WERI-Rb-1 (cell line): ENCODE data around the gene BMPR1A.

Experiments used
- DNase-seq: peaks from one replicate; pipeline ENCODE4 v3.0.0-alpha.2; 2020
- H3K27ac ChIP-seq: fragments of 250-450 bp; sonication (Bioruptor Pico); 2 replicates; pipeline ENCODE4 v1.5.1; 2020; ENCODE audit warnings: mild to moderate bottlenecking, moderate library complexity
- H3K27me3 ChIP-seq: fragments of 250-450 bp; sonication (Bioruptor Pico); 2 replicates; pipeline ENCODE4 v1.5.1; 2021; ENCODE audit warnings: mild to moderate bottlenecking, low read depth, moderate library complexity; ENCODE audit not compliant: insufficient read depth, severe bottlenecking
- H3K36me3 ChIP-seq: fragments of 250-450 bp; sonication (Bioruptor Pico); 2 replicates; pipeline ENCODE4 v1.5.1; 2020; ENCODE audit warnings: mild to moderate bottlenecking, moderate library complexity
- H3K4me3 ChIP-seq: 2 replicates; pipeline ENCODE4 v1.5.1; 2011; ENCODE audit warnings: low read depth, mild to moderate bottlenecking, control low read depth, low read length
- H3K9me3 ChIP-seq: fragments of 250-450 bp; sonication (Bioruptor Pico); 2 replicates; pipeline ENCODE4 v1.5.1; 2021; ENCODE audit warnings: mild to moderate bottlenecking, moderate library complexity; ENCODE audit not compliant: severe bottlenecking
- CTCF ChIP-seq: IDR thresholded peaks from 2 replicates; pipeline ENCODE4 v1.5.1; 2011; ENCODE audit warnings: low read depth, mild to moderate bottlenecking, control low read depth, inconsistent platforms, low read length

The BMPR1A gene

DNA sequence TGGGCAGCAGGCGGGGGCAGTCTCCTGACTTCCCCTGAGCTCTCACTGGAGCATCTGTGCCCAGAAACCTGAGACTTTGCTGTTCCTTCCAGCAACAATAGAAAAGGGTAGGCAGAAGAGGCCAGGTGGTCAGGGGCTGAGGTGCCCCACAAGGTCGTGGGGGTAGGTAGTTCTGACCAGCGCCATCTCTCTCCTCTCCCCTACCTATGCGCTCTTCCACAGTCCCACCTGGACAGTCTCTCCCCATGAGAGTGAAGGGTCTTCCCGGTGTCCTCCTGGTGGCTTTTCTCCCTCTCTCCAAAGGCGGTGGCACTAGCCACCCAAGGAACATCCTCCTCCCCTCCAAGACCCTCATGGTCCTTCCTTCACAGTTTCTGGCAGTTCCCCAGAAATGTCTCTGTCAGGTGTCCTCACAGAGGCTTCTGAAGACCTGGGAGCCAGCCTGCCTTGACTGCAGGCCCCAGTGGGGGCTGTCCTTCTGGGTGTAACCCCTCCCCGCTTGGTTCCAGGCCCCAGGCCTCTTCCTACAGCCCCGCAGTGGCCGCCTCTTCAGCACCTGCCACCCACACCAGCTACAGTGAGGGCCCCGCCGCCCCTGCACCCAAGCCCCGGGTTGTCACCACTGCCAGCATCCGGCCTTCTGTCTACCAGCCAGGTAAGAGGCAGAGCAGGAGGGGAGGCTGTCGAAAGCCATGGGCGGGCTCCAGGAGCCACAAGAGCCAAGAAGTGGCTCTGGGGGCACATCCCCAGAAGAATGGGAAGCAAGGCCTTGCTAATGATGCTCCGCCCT, 46.8 kb upstream of the BMPR1A start:
- no peaks in the 10 kb centered on the region for H3K36me3 ChIP-seq
- H3K4me3 ChIP-seq = no peak overlapping the region
- no peaks in the 10 kb centered on the region for H3K9me3 ChIP-seq
- DNase-seq = no peak
- no peaks in the 10 kb centered on the region for H3K27me3 ChIP-seq
- no peak overlapping the region for H3K27ac ChIP-seq
- TF ChIP-seq CTCF = no peak

DNA sequence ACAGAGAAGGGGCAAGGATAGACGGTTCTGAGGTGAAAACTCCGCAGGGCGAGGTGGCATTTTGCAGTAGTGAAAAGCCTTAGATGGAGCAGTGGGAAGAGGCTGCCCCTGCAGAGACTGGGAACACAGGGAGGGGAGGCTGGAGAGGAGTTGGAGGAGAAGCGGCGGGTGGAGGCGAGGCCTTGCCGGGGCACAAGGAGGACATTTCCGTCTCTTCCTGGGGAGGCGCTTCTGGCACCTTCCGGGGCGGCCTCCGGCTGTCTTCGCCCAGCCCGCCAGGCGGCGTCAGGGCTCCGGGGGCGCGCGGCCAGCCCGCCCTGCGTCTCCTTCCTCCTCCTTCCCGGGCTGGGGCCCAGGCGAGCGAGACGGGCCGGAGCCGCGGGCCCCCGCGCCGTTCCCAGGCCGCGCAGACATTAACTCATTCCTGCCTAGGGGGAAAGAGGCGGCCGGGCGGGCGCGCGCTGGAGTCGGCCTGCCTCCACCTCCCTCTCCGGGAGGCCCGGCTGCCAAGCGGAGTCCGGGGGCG, 45.4 kb upstream of the BMPR1A start:
- peak overlapping the region; percentile 95 for H3K27ac ChIP-seq
- no peaks in the 10 kb centered on the region for H3K27me3 ChIP-seq
- no peaks in the 10 kb centered on the region for H3K9me3 ChIP-seq
- peak overlapping the region; percentile 64 for H3K4me3 ChIP-seq
- DNase-seq = peak; percentile 92
- peak; percentile 94 for TF ChIP-seq CTCF
- H3K36me3 ChIP-seq = no peaks in the 10 kb centered on the region

DNA sequence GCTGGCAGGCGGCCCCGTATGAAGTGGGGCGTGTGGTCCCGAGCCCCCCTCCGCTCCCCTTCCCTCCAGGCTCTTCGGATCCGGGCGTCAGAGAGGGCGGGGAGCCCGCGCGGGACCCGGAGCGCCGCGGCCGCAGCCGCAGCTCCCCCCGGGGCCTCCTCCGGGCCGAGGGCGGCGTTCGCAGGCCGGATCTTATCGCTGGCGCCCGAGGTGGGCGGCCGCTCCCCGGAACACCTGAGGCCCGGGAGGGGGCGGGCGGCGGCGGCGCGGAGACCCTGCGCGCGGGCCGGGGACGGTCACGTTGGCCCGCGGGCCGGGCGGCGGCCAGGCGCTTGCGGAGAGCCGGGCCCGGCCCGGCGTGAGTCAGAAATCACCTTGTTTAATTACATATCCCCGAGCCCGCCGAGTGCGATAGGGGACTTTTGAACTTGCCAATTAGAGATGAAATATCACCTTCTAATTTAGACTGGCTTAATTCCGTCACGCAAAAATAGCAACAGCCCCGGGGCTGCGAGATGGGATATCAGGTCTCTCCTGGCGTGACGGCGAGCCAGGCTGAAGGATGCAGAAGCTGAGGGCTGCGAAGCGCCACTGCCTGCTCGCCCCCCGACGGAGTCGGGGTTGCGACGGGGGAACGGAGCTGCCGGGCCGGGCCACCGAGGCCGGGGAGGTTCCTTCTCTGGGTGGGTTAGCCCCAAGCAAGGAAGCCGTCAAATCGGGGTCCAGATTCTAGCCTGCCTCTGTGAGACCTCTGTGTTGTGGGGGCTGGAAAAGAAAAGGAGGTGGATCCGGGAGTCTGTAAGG, 44.7 kb upstream of the BMPR1A start:
- no peaks in the 10 kb centered on the region for H3K9me3 ChIP-seq
- H3K36me3 ChIP-seq = no peaks in the 10 kb centered on the region
- no peaks in the 10 kb centered on the region for H3K27me3 ChIP-seq
- peak; percentile 71 for DNase-seq
- no peak for TF ChIP-seq CTCF
- H3K27ac ChIP-seq = peak overlapping the region; percentile 95
- peak overlapping the region; percentile 64 for H3K4me3 ChIP-seq

DNA sequence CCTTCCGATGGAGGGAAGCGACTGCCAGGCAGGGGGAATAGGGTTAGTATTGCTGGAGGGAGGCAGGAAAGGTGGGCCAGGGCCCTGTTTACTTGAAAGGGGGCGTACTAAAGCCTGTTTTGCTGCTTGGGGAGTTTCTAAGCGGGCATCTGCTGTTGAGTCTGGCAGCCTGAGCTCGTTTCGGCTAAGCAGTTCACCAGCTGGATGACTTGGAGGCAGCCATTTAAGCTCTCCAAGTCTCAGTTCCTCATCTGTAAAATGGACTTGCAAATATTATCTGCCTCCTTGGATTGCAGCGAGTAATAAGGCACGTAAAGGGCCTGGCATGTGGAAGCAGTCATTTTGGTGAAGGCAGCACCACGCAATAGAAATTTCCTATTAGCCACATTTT, 44.1 kb upstream of the BMPR1A start:
- H3K9me3 ChIP-seq = no peaks in the 10 kb centered on the region
- peak overlapping the region; percentile 95 for H3K27ac ChIP-seq
- H3K27me3 ChIP-seq = no peaks in the 10 kb centered on the region
- peak; percentile 61 for DNase-seq
- no peak for TF ChIP-seq CTCF
- H3K36me3 ChIP-seq = no peaks in the 10 kb centered on the region
- H3K4me3 ChIP-seq = peak overlapping the region; percentile 64

DNA sequence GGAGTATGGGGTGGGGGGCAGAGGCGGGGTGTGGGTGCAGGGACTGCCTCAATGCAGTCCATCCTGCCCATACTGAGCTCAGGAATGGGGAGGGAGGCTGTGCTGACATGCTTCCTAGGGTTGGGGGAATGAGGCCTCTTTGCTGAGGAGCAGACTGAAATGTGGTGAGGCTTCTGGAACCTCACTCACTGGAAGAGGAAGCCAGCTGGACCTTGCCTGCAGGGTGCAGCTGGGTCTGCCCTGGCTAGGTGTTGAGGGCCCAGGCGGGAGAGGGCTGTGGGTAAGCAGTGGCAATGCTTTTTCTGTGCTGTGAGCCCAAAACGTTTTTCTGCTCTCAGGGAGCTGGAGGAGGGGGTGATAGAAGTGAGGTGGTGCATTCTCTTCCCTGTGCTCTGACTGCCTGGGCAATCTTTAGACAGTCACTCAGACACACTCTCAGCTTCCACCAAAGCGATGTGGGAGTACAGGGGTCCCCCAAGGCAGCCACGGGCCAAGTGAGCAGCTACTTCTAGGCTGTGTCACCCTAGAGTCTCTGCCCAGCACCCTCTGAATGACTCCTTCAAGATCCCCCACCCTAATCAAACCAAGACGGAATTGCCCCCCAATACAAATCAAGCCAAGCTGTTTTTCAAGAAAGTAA, 41.1 kb upstream of the BMPR1A start:
- Histone ChIP-seq H3K4me3 (no peak overlapping the region), H3K36me3 (no peaks in the 10 kb centered on the region), H3K27me3 (no peaks in the 10 kb centered on the region), H3K9me3 (no peaks in the 10 kb centered on the region), H3K27ac (no peak overlapping the region)
- no peak for DNase-seq
- no peak for TF ChIP-seq CTCF
